ENCODE measurements around the gene PGAP2. TPM values are rescaled to one million over a fixed set of nuclear protein-coding genes. Genes with fewer than 3 reads are reported as not detected.
"Not testable (repeated sequence)": the region's sequence is repeated elsewhere in the genome, so short reads cannot be mapped to it uniquely, and the experiment has no call there.

The PGAP2 gene
- total RNA-seq, 2 donors from 2014 or later, result 37.6 to 45.9 TPM

DNA sequence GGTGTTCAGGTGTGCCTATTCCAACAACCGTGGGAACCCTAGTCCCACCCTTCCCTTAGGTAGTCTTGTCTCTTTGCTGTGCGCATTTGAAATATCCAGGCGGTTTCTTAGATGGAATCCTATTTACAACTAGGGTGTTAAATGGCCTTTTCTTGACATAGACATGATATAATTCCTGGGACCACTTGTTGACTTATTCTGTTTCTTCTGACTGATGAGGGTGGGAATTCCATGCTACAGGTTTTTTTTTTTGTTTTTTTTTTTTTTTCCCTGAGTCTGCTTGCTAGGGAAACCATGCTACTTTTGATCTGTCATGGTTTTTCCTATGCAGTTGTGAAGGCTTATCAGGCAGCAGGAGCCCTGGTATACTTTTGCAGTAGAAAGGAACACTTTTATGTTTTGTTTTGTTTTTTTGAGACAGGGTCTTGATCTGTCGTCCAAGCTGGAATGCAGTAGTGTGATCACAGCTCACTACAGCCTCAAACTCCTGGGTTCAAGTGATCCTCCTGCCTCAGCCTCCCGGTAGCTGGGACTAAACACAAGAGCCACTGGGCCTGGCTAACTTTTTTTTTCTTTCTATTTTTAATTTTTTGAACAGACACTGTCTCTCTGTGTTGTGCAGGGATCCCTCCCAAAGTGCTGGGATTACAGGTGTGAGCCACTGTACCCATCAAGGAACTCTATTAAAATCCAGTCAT, 48.6 kb downstream of the PGAP2 start:
- DNase-seq, result no peak
- Mint-ChIP-seq H3K27ac (peak overlapping the region; percentile 80), H3K4me3 (peak overlapping the region; percentile 100), H3K36me3 (ENCODE audit: insufficient read depth in 2 of 2) (peaks cover 2 to 19% of the 10 kb centered on the region in 2 donors), H3K9me3 (no peaks in the 10 kb centered on the region), H3K4me1 (ENCODE audit: low read depth) (peaks cover 73% of the 10 kb centered on the region), H3K27me3 (ENCODE audit: low read depth) (no peaks in the 10 kb centered on the region)
- ATAC-seq (replicated peaks in 1 of 2), result no peak

DNA sequence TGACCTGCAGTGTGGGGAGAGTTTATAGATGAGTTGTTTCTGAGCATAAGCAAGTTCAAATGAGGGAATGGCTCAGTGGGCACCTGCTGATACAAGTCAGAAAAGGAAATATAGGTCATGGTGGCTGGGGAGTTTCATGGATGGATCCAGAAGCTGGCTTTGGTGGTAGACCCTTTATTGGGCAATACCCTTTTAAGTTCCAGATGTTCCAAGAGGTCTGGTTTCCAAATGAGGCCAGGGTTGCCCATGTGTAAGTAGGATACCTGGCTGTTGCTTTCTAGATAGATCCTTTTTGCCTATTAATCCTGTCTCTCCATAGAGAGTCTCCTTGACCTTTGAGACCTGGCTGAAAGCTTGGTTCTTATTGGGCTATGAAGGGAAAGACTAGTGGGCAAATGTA, 49.3 kb downstream of the PGAP2 start:
- Mint-ChIP-seq H3K27ac (peak overlapping the region; percentile 80), H3K4me1 (ENCODE audit: low read depth) (peaks cover 74% of the 10 kb centered on the region), H3K27me3 (ENCODE audit: low read depth) (no peaks in the 10 kb centered on the region), H3K36me3 (ENCODE audit: insufficient read depth in 2 of 2) (peaks cover 2 to 19% of the 10 kb centered on the region in 2 donors), H3K4me3 (peak overlapping the region; percentile 100), H3K9me3 (no peaks in the 10 kb centered on the region)
- ATAC-seq (replicated peaks in 1 of 2) (no peak), DNase-seq (no peak)

DNA sequence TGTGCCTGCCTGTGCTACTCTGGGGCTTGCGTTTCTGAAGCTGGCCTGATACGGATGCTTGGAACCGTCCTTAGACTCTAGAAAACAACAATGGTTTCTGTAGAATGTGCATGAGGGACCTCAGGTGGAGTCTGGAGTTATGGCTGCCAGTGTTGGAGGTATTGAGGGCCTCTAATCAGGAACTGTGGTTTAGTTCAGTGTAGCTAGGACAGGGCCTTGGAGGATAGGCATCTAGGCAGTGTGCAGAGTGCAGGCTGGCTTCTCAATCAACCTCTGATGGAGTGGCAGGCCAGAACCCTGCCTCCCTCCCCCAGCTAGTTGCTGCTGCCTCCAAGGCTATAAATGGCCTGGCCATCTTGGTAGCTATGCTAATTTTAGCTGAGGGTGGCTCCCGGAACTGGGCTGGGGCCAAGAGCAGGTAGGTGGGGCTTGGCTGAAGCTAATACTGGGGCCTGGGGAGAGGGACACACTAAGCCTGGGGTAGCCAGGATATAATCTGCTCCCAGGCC, 51.1 kb downstream of the PGAP2 start:
- Mint-ChIP-seq H3K4me3 (peak overlapping the region; percentile 100), H3K4me1 (ENCODE audit: low read depth) (peaks cover 69% of the 10 kb centered on the region)

DNA sequence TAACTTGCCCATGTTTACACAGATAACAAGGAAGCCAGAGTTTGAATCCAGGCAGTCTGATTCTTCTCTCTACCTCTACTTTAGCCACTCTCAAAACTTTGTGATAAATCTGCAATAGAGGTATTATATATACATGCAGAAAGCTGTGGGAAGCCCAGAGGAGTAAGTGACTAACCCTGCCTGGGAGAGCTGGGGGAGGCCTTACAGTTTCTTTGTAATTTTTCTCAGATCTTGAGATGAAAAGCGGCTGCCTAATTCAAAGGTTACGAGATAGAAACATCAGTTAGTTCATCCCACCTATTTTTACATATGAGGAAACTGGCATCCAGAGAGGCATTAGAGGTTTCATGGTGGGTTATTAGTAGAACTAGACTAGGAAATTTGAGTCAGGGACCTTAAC, 52.0 kb downstream of the PGAP2 start:
- Mint-ChIP-seq H3K4me1 (ENCODE audit: low read depth) (peaks cover 76% of the 10 kb centered on the region), H3K27me3 (ENCODE audit: low read depth) (no peaks in the 10 kb centered on the region), H3K27ac (peak overlapping the region; percentile 80), H3K4me3 (peak overlapping the region; percentile 100), H3K9me3 (no peaks in the 10 kb centered on the region), H3K36me3 (ENCODE audit: insufficient read depth in 2 of 2) (peaks cover 2 to 19% of the 10 kb centered on the region in 2 donors)
- peak; percentile 36 to 38 for ATAC-seq (replicated peaks in 1 of 2)
- DNase-seq, result peak; percentile 28 to 51

More for the DNA sequence above, 51.1 kb downstream of the PGAP2 start:
- Mint-ChIP-seq H3K27me3 (ENCODE audit: low read depth) (no peaks in the 10 kb centered on the region), H3K9me3 (no peaks in the 10 kb centered on the region), H3K36me3 (ENCODE audit: insufficient read depth in 2 of 2) (peaks cover 2 to 19% of the 10 kb centered on the region in 2 donors), H3K27ac (peak overlapping the region; percentile 80)
- DNase-seq, result peak; percentile 42 to 45
- ATAC-seq (replicated peaks in 1 of 2), result no peak

- H3K27me3 Mint-ChIP-seq (ENCODE audit: low read depth); H3K9me3 Mint-ChIP-seq: not testable (repeated sequence)
- ATAC-seq (replicated peaks in 1 of 2) (peak; percentile 58 to 63), DNase-seq (peak; percentile 41 to 47)
- peaks cover 81% of the 10 kb centered on the region for H3K4me1 Mint-ChIP-seq (ENCODE audit: low read depth)
- peak overlapping the region; percentile 100 for H3K4me3 Mint-ChIP-seq
- peaks cover 2 to 18% of the 10 kb centered on the region in 2 donors for H3K36me3 Mint-ChIP-seq (ENCODE audit: insufficient read depth in 2 of 2)
- H3K27ac Mint-ChIP-seq, result peak overlapping the region; percentile 80
Observed at GRCh38 chr11:3860898-3861393, 52.6 kb downstream of the PGAP2 start.

GRCh38 chr11:3861683-3862082, 53.3 kb downstream of the PGAP2 start:
- no peaks in the 10 kb centered on the region for H3K9me3 Mint-ChIP-seq
- H3K36me3 Mint-ChIP-seq (ENCODE audit: insufficient read depth in 2 of 2), result peaks cover 2 to 13% of the 10 kb centered on the region in 2 donors
- H3K4me3 Mint-ChIP-seq, result peak overlapping the region; percentile 100
- no peaks in the 10 kb centered on the region for H3K27me3 Mint-ChIP-seq (ENCODE audit: low read depth)
- peak; percentile 25 to 42 for ATAC-seq (replicated peaks in 1 of 2)
- H3K27ac Mint-ChIP-seq, result peak overlapping the region; percentile 80
- H3K4me1 Mint-ChIP-seq (ENCODE audit: low read depth), result peaks cover 89% of the 10 kb centered on the region
- DNase-seq, result peak; percentile 34 to 36

DNA sequence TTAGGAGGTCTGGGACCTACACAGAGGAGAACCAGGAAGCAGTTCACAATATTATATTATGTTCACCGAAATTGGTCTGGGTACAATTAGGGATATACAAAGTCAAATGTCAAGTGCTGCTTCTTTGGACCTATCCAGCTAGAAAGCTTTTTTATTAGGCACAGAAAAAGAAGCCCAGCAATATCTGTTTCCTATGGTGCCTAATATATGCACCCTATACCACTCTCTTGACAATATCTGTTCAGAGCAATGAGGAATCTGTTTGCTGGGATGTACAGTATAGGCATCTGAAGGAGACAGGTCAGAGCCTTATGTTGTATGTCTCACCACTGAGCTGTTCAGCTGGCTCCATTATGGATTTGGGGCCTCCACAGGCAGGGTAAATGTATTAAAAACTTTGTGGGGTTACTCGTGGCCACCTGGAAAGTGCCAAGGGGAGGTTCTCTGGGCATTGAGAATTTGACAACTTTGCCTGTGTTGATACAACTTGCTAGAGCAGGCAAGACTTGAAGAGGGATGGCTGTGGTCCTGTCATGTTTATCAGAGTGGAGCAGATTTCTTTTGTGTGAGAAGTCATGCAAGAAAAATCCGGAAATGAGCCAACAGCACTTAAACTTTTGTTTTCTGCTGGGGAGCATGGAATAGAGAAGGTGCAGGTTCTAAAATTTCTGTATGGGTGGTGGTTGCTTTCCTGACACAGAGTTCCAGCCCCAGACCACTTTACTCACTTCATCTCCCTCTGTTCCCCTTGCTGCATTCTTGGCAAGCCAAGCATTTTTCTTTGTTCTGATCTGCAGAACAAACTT, 57.2 kb downstream of the PGAP2 start:
- H3K4me1 Mint-ChIP-seq (ENCODE audit: low read depth), result peaks cover 94% of the 10 kb centered on the region
- DNase-seq (no peak), ATAC-seq (replicated peaks in 1 of 2) (no peak)
- H3K4me3 Mint-ChIP-seq, result peak overlapping the region; percentile 46 to 60
- peaks cover 2% of the 10 kb centered on the region in 2 donors for H3K36me3 Mint-ChIP-seq (ENCODE audit: insufficient read depth in 2 of 2)
- no peaks in the 10 kb centered on the region for H3K27me3 Mint-ChIP-seq (ENCODE audit: low read depth)
- H3K9me3 Mint-ChIP-seq, result no peaks in the 10 kb centered on the region
- H3K27ac Mint-ChIP-seq, result peak overlapping the region; percentile 43

DNA sequence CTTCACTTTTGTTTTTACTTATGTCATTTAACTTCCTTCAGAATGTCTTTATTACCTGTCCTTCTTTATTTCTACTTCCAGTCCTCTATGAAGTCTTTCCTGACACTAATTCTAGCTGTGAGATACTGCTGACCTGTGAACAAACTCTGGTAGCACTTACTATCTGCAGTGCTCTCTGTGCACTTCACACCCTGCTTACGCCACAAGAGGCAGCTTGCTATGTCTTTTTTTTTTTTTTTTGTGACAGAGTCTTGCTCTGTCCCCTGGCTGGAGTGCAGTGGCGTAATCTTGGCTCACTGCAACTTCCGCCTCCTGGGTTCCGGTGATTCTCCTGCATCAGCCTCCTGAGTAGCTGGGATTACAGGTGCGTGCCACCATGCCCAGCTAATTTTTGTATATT, 57.8 kb downstream of the PGAP2 start:
- ATAC-seq (replicated peaks in 1 of 2), result peak in 1 of 2 donors; percentile 21
- no peak for DNase-seq
- Mint-ChIP-seq H3K27ac (peak overlapping the region; percentile 43), H3K36me3 (ENCODE audit: insufficient read depth in 2 of 2) (peaks cover 2 to 3% of the 10 kb centered on the region in 2 donors), H3K27me3 (ENCODE audit: low read depth) (no peaks in the 10 kb centered on the region), H3K4me1 (ENCODE audit: low read depth) (peaks cover 94% of the 10 kb centered on the region), H3K9me3 (no peaks in the 10 kb centered on the region), H3K4me3 (peak overlapping the region; percentile 46 to 60)

DNA sequence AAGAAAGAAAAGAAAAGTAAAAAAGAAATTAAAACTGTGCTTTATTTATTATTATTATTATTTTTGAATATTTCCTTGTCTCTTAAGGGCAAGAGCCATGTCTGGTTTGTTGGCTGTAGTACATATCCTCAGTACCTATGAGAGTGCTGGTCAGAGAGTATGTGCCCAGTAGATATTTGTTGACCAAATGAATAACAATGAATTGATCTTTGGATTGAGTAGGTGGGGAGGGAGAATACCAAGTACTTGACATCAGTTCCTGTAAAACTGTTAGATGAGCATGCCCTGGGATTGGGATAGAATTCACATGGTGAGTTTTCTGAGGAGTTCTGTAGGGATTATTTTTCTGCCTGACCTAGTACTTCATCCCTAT, 58.5 kb downstream of the PGAP2 start:
- Mint-ChIP-seq H3K9me3 (no peaks in the 10 kb centered on the region), H3K4me1 (ENCODE audit: low read depth) (peaks cover 94% of the 10 kb centered on the region), H3K27ac (peak overlapping the region; percentile 47), H3K4me3 (peak overlapping the region; percentile 71 to 73), H3K27me3 (ENCODE audit: low read depth) (no peaks in the 10 kb centered on the region), H3K36me3 (ENCODE audit: insufficient read depth in 2 of 2) (peaks cover under 1 to 1% of the 10 kb centered on the region in 2 donors)
- ATAC-seq (replicated peaks in 1 of 2) (no peak), DNase-seq (no peak)

- peak overlapping the region; percentile 47 for H3K27ac Mint-ChIP-seq
- H3K9me3 Mint-ChIP-seq, result no peaks in the 10 kb centered on the region
- H3K4me3 Mint-ChIP-seq, result peak overlapping the region; percentile 71 to 73
- peak; percentile 48 to 54 for DNase-seq
- no peaks in the 10 kb centered on the region for H3K27me3 Mint-ChIP-seq (ENCODE audit: low read depth)
- peak; percentile 76 to 77 for ATAC-seq (replicated peaks in 1 of 2)
- H3K4me1 Mint-ChIP-seq (ENCODE audit: low read depth), result peaks cover 93% of the 10 kb centered on the region
- peaks cover 1 to 2% of the 10 kb centered on the region in 2 donors for H3K36me3 Mint-ChIP-seq (ENCODE audit: insufficient read depth in 2 of 2)
Observed at GRCh38 chr11:3867209-3868091, 59.1 kb downstream of the PGAP2 start.

- DNase-seq, result no peak
- peak overlapping the region; percentile 36 for H3K27ac Mint-ChIP-seq
- H3K9me3 Mint-ChIP-seq, result no peaks in the 10 kb centered on the region
- no peak overlapping the region for H3K4me3 Mint-ChIP-seq
- peaks cover 91% of the 10 kb centered on the region for H3K4me1 Mint-ChIP-seq (ENCODE audit: low read depth)
- H3K27me3 Mint-ChIP-seq (ENCODE audit: low read depth), result no peaks in the 10 kb centered on the region
- H3K36me3 Mint-ChIP-seq (ENCODE audit: insufficient read depth in 2 of 2), result peaks cover 1 to 2% of the 10 kb centered on the region in 2 donors
- no peak for ATAC-seq (replicated peaks in 1 of 2)
Observed at GRCh38 chr11:3873712-3874349, 65.5 kb downstream of the PGAP2 start.

Measured in activated T-cell treated with anti-CD3 and anti-CD28 coated beads, Interleukin-2, amount 50 U/mL, for 72 hours (primary cell).